Keratinocyte (primary cell): ENCODE measurements around the gene APP. TPM values are rescaled to one million over a fixed set of nuclear protein-coding genes. Genes with fewer than 3 reads are reported as not detected.

Experiments
- DNase-seq: peaks from one replicate; pipeline ENCODE4 v3.0.0-alpha.2; 2011; ENCODE audit warnings: low read depth, missing footprints, low spot score
- FAIRE-seq: peaks from 2 replicates; lab custom pipeline; 2011; peaks lifted over from hg19 to GRCh38; lab: Jason Lieb, UNC
- H2AFZ ChIP-seq: 2 replicates; pipeline ENCODE4 v1.6.0; 2012; ENCODE audit warnings: low read length, control low read depth, inconsistent platforms; ENCODE audit not compliant: control insufficient read depth
- H3K27ac ChIP-seq: 2 replicates; pipeline ENCODE4 v1.5.1; 2011; ENCODE audit warnings: low read length; ENCODE audit not compliant: control insufficient read depth, insufficient read depth
- H3K27me3 ChIP-seq: 3 replicates; pipeline ENCODE4 v1.6.0; 2011; ENCODE audit warnings: low read length; ENCODE audit not compliant: control insufficient read depth, insufficient read depth; ENCODE audit errors: extremely low read depth
- H3K36me3 ChIP-seq, 2 experiments: 2 replicates in 1 of 2; 3 replicates in 1 of 2; pipeline ENCODE4 v1.5.1; 2011; ENCODE audit warnings: low read length in 2 of 2, mild to moderate bottlenecking in 1 of 2; ENCODE audit not compliant: control insufficient read depth in 2 of 2, insufficient read depth in 2 of 2; ENCODE audit errors: extremely low read depth in 1 of 2
- H3K4me1 ChIP-seq: 3 replicates; pipeline ENCODE4 v1.5.1; 2011; ENCODE audit warnings: low read length; ENCODE audit not compliant: control insufficient read depth, insufficient read depth; ENCODE audit errors: extremely low read depth
- H3K4me2 ChIP-seq: 3 replicates; pipeline ENCODE4 v1.6.0; 2011; ENCODE audit warnings: low read depth, low read length; ENCODE audit not compliant: control insufficient read depth, insufficient read depth; ENCODE audit errors: extremely low read depth
- H3K4me3 ChIP-seq, 3 experiments: fragments of 200-600 bp in 1 of 3; sonication (generic) in 1 of 3; 2 replicates in 2 of 3; 3 replicates in 1 of 3; pipeline ENCODE4 v1.5.1; 2011 to 2016; ENCODE audit warnings: low read length in 3 of 3, mild to moderate bottlenecking in 3 of 3, control low read depth in 2 of 3, inconsistent platforms in 1 of 3, low read depth in 1 of 3, mixed read lengths in 1 of 3, mixed run types in 1 of 3, moderate library complexity in 1 of 3; ENCODE audit not compliant: control insufficient read depth in 2 of 3, insufficient read depth in 2 of 3; ENCODE audit errors: extremely low read depth in 1 of 3
- H3K79me2 ChIP-seq: 2 replicates; pipeline ENCODE4 v1.6.0; 2012; ENCODE audit warnings: low read length; ENCODE audit not compliant: control insufficient read depth, insufficient read depth
- H3K9ac ChIP-seq: 3 replicates; pipeline ENCODE4 v1.6.0; 2011; ENCODE audit warnings: low read length; ENCODE audit not compliant: control insufficient read depth, insufficient read depth; ENCODE audit errors: extremely low read depth
- H3K9me1 ChIP-seq: 3 replicates; pipeline ENCODE4 v1.6.0; 2011; ENCODE audit warnings: low read length; ENCODE audit not compliant: control insufficient read depth, insufficient read depth; ENCODE audit errors: extremely low read depth
- H3K9me3 ChIP-seq: 2 replicates; pipeline ENCODE4 v1.5.1; 2012; ENCODE audit warnings: low read depth, low read length; ENCODE audit not compliant: control insufficient read depth
- H4K20me1 ChIP-seq: 3 replicates; pipeline ENCODE4 v1.6.0; 2011; ENCODE audit warnings: low read length; ENCODE audit not compliant: control insufficient read depth, insufficient read depth; ENCODE audit errors: extremely low read depth
- CTCF ChIP-seq, 3 experiments: IDR thresholded peaks in 1 of 3; conservative IDR thresholded peaks in 1 of 3; optimal IDR thresholded peaks in 1 of 3; 2 replicates in 2 of 3; 3 replicates in 1 of 3; pipeline versions ENCODE3 to v1.5.1; 2011; ENCODE audit warnings: low read length in 3 of 3, mild to moderate bottlenecking in 3 of 3, moderate library complexity in 2 of 3, control low read depth in 1 of 3, inconsistent platforms in 1 of 3; ENCODE audit not compliant: insufficient read depth in 2 of 3; ENCODE audit errors: extremely low read depth in 1 of 3
- EZH2 ChIP-seq: IDR thresholded peaks from one replicate; pipeline ENCODE4 v1.6.1; 2012; ENCODE audit warnings: inconsistent platforms, mild to moderate bottlenecking, low read length, moderate library complexity
- dilution Hi-C: fragments of 300-500 bp; cut with MboI; formaldehyde crosslinking; loops from one replicate; pipeline ENCODE4 v1.7.0; 2020; ENCODE audit warnings: low sequenced_read_pairs; ENCODE audit not compliant: extremely low pct_ligation_motif_present
- polyA plus RNA-seq, 5 experiments: library from polyadenylated mRNA; depleted of rRNA in 3 of 5; stranded (reverse) in 3 of 5; stranded (forward) in 1 of 5; unstranded in 1 of 5; fragments of >200 nt; gene quantifications; 1 replicate in 1 of 5; 2 replicates in 3 of 5; 3 replicates in 1 of 5; pipeline versions ENCODE4 v1.2.1 to v1.2.3, GENCODE V29; 2011 to 2012; ENCODE audit warnings: missing spikeins in 2 of 5, low read depth in 1 of 5, low replicate concordance in 1 of 5

APP gene
- polyA plus RNA-seq, 1 donor (not counting 4 experiments of a cell fraction or from before 2014, with no cell fraction given) = 1,015 TPM

GRCh38 chr21:26093122-26093521 lies 77.4 kb downstream of the APP start:
- H4K20me1 ChIP-seq = peaks cover 16% of the 10 kb centered on the region
- DNase-seq = no peak
- no peak overlapping the region for H3K4me2 ChIP-seq
- H3K27ac ChIP-seq = no peak overlapping the region
- no peaks in the 10 kb centered on the region for H3K27me3 ChIP-seq
- no peaks in the 10 kb centered on the region for H3K9me3 ChIP-seq
- no peak overlapping the region for H3K9ac ChIP-seq
- peaks cover 8% of the 10 kb centered on the region for H3K9me1 ChIP-seq
- TF ChIP-seq CTCF (optimal IDR thresholded peaks at IDR 0.05 in 1 of 3, IDR thresholded peaks at IDR 0.05 in 1 of 3, conservative IDR thresholded peaks at IDR 0.05 in 1 of 3; ENCODE audit: extremely low read depth in 1 of 3, insufficient read depth in 2 of 3, low read length in 3 of 3) (no peak), EZH2 (no peak)
- no peak overlapping the region for H2AFZ ChIP-seq
- dilution Hi-C loops = no loop called here
- FAIRE-seq = peak; percentile 41
- H3K36me3 ChIP-seq = peaks cover 16 to 18% of the 10 kb centered on the region in 2 experiments
- peaks cover 9% of the 10 kb centered on the region for H3K4me1 ChIP-seq
- no peak overlapping the region for H3K4me3 ChIP-seq
- H3K79me2 ChIP-seq = peaks cover 86% of the 10 kb centered on the region

GRCh38 chr21:26091480-26092018 lies 79.0 kb downstream of the APP start:
- H3K4me2 ChIP-seq = no peak overlapping the region
- no peaks in the 10 kb centered on the region for H3K27me3 ChIP-seq
- TF ChIP-seq CTCF (optimal IDR thresholded peaks at IDR 0.05 in 1 of 3, IDR thresholded peaks at IDR 0.05 in 1 of 3, conservative IDR thresholded peaks at IDR 0.05 in 1 of 3; ENCODE audit: extremely low read depth in 1 of 3, insufficient read depth in 2 of 3, low read length in 3 of 3) (peak in 2 of 3 experiments; percentile 3 to 30), EZH2 (no peak)
- no peak overlapping the region for H3K27ac ChIP-seq
- no peak overlapping the region for H3K4me3 ChIP-seq
- FAIRE-seq = peak; percentile 29
- peaks cover 16% of the 10 kb centered on the region for H4K20me1 ChIP-seq
- H3K9me3 ChIP-seq = no peaks in the 10 kb centered on the region
- no peak overlapping the region for H3K9ac ChIP-seq
- H3K9me1 ChIP-seq = peaks cover 8% of the 10 kb centered on the region
- H3K4me1 ChIP-seq = peaks cover 9% of the 10 kb centered on the region
- dilution Hi-C loops = no loop called here
- DNase-seq = no peak
- H2AFZ ChIP-seq = no peak overlapping the region
- peaks cover 90% of the 10 kb centered on the region for H3K79me2 ChIP-seq
- peaks cover 17 to 25% of the 10 kb centered on the region in 2 experiments for H3K36me3 ChIP-seq
